ENCODE data around the gene TGFBI. TPM values are rescaled to one million over a fixed set of nuclear protein-coding genes. Genes with fewer than 3 reads are reported as not detected.

Gene TGFBI
- 281 and 496 TPM in 2 replicates for total RNA-seq

GRCh38 chr5:136028782-136029742, at the start of gene TGFBI:
Gene TGFBI, plus strand, starts transcription at chr5:136028988. Its CDS starts 68 bp downstream, at chr5:136029056.
- peak; percentile 77 for DNase-seq (ENCODE audit: low read depth)
- H3K4me3 ChIP-seq (ENCODE audit: low read depth, low read length): peak within 1 kb of the TSS; percentile 90
- TF ChIP-seq CTCF (IDR thresholded peaks at IDR 0.05; ENCODE audit: insufficient read depth, low read depth, low read length): peak; percentile 12

- no peak for TF ChIP-seq CTCF (IDR thresholded peaks at IDR 0.05; ENCODE audit: insufficient read depth, low read depth, low read length)
- no peak for DNase-seq (ENCODE audit: low read depth)
- H3K4me3 ChIP-seq (ENCODE audit: low read depth, low read length): no peak overlapping the region
Observed at GRCh38 chr5:135978993-135979392, 49.8 kb upstream of the TGFBI start.

- TF ChIP-seq CTCF (IDR thresholded peaks at IDR 0.05; ENCODE audit: insufficient read depth, low read depth, low read length): no peak
- no peak overlapping the region for H3K4me3 ChIP-seq (ENCODE audit: low read depth, low read length)
Observed at GRCh38 chr5:135979510-135979909, 49.3 kb upstream of the TGFBI start.

GRCh38 chr5:135980620-135981019, 48.2 kb upstream of the TGFBI start:
- peak; percentile 90 for DNase-seq (ENCODE audit: low read depth)
- no peak for TF ChIP-seq CTCF (IDR thresholded peaks at IDR 0.05; ENCODE audit: insufficient read depth, low read depth, low read length)
- H3K4me3 ChIP-seq (ENCODE audit: low read depth, low read length): no peak overlapping the region

More at GRCh38 chr5:135979510-135979909, 49.3 kb upstream of the TGFBI start:
- peak; percentile 86 for DNase-seq (ENCODE audit: low read depth)

- TF ChIP-seq CTCF (IDR thresholded peaks at IDR 0.05; ENCODE audit: insufficient read depth, low read depth, low read length): no peak
- no peak overlapping the region for H3K4me3 ChIP-seq (ENCODE audit: low read depth, low read length)
- no peak for DNase-seq (ENCODE audit: low read depth)
Observed at GRCh38 chr5:135985951-135986350, 42.8 kb upstream of the TGFBI start.

GRCh38 chr5:135986401-135986800, 42.4 kb upstream of the TGFBI start:
- no peak for TF ChIP-seq CTCF (IDR thresholded peaks at IDR 0.05; ENCODE audit: insufficient read depth, low read depth, low read length)
- DNase-seq (ENCODE audit: low read depth): no peak
- no peak overlapping the region for H3K4me3 ChIP-seq (ENCODE audit: low read depth, low read length)
